HG02759 (cell line): Measurements from ENCODE around the gene LRIT1.
A peak's percentile ranks its signal among the peaks of the same experiment; 100 is the strongest.

ENCODE experiments used
- ATAC-seq: cut with Tn5 transposase; IDR thresholded peaks from one replicate; pipeline ENCODE4 v1.9.1; 2021; ENCODE audit warnings: mild to moderate bottlenecking, moderate library complexity; ENCODE audit not compliant: unreplicated experiment

The LRIT1 gene

DNA sequence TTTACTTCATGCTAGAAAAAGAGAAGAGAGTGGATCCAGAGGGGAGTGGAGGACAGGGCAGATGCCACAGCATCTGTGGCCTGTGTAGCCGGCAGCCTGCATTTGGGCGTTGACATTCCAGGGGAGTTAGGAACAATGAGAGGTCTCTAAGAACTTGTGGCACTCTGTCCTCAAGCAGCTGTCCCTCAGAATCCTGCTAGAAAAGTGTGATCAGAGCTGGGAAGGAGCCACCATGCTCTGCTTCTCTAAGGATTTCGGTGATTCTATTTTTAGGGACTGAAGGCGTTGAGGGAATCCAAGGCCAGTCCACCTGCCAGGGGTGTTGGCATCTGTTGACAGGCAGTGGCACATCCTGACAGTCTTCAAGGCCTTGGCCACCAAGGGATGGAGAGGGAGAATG lies 23.6 kb downstream of the LRIT1 start:
- ATAC-seq: no peak

DNA sequence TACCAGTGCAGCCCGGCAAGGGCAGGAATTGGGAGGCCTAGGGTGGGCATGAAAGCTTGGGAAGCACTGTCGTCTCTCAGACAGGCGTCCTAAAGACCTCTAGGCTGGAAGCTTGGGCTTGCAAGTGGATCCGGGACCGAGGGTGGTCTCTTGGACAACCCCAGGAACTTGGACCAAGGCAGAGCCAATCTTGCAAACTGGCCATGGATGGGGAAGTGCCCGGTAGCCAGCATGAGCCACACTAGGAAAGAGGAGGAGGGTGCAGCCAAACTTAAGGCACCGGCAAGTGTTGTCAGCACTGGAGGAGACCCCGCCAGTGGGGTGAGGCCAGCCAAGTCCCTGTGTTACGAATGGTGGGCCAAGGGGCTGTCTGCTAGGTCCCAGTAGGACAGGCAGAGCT lies 24.5 kb downstream of the LRIT1 start:
- ATAC-seq: no peak

DNA sequence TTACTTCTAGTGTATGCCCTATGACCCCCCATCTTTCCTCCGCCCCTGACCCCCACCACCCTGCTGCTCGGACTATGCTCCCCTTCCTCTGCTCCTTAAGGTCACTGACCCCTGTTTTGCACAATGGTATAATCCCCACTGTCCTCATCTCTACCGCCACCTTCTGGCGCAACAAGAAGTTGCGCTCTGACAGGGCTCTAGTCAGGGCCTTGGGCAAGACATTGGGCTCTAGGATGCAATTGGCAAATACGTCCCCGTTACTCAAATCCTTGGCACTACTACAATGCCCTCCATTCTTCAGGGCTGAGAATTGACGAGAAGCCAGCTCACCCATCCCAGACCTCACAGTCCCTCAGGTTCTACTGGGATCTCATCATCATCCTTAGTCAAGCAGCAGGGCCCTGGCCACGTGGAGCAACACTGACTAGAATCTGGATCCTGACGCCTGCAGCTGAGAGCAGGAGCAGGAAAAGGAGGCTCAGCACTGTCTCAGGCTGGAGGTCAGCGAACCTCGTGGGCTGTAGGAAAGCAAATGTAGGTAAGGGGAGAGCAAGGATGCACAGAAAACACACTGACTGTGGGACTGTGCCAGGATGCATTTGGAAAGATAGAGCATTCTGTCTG lies 26.6 kb downstream of the LRIT1 start:
- peak; percentile 90 for ATAC-seq

DNA sequence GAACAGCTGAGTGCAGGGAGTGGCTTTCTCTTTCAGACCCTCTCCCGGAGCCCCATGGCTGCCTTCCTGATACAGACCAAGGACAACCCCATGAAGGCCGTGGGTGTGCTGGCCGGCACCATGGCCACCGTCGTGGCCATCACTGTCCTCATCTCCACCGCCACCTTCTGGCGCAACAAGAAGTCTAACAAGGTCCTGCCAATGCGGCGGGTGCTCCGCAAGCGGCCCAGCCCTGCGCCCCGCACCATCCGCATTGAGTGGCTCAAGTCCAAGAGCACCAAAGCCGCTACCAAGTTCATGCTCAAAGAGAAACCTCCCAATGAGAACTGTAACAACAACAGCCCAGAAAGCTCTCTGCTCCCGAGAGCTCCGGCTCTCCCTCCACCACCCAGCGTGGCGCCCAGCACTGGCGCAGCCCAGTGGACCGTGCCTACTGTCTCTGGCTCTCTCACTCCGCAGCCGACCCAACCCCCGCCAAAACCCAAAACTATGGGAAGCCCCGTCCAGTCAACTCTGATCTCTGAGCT lies 27.2 kb downstream of the LRIT1 start:
- ATAC-seq: peak; percentile 45

DNA sequence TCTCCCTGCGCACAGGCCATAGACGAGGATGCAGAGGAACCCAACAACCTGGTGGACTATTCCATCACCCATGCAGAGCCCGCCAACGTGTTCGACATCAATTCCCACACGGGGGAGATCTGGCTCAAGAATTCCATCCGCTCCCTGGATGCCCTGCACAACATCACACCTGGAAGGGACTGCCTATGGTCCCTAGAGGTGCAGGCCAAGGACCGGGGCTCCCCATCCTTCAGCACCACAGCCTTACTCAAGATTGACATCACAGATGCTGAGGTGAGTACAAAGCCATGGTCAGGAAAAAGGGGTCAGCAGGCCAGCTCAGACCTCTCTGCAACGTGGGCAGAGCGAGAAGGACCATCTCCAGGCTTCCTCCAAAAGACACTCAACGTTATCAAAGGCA lies 28.3 kb downstream of the LRIT1 start:
- ATAC-seq: no peak

DNA sequence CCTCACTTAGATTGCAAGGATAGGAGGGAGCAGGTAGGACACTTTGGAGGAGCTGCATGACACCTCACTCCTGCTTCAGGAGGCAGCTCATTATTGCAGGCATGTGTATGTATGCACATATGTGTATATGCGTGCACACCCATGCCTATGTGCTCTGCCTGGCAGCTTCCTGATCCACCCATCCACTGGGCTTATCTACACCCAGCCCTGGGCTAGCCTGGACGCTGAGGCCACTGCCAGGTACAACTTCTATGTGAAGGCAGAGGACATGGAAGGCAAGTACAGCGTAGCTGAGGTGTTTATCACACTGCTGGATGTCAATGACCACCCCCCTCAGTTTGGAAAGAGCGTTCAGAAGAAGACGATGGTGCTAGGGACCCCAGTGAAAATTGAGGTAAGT lies 29.3 kb downstream of the LRIT1 start:
- ATAC-seq: no peak

DNA sequence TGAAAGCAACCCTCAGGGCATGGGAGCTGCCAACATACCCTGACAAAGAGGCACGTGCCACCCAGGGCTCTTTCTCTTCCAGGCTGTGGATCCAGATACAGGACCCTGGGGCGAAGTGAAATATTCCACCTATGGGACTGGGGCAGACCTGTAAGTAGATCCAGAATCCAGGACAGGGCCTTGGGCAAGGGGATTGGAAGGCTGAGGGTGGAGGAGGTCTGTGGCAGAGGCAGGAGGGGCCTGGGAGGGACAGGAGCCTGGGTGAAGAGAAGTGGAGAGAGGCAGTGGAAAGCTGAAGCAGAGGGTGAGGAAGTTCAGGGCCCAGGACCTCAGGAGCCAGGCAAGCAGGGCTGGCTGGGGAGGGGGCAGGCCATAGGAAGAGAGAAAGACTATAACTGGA lies 29.8 kb downstream of the LRIT1 start:
- ATAC-seq: no peak

DNA sequence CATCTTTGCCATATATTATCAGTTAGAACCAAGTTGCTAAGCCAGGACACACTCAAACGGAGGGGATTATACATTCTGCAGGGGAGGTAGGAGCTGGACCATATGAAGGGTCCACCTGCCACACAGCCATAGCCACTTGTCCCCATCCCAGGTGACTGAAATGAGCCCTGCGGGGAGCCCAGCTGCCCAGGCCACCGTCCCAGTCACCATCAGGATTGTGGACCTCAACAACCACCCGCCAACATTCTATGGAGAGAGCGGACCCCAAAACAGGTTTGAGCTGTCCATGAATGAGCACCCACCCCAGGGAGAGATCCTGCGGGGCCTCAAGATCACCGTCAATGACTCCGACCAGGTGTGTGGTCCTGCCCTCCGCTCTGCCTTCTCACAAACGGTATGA lies 33.3 kb downstream of the LRIT1 start:
- no peak for ATAC-seq

DNA sequence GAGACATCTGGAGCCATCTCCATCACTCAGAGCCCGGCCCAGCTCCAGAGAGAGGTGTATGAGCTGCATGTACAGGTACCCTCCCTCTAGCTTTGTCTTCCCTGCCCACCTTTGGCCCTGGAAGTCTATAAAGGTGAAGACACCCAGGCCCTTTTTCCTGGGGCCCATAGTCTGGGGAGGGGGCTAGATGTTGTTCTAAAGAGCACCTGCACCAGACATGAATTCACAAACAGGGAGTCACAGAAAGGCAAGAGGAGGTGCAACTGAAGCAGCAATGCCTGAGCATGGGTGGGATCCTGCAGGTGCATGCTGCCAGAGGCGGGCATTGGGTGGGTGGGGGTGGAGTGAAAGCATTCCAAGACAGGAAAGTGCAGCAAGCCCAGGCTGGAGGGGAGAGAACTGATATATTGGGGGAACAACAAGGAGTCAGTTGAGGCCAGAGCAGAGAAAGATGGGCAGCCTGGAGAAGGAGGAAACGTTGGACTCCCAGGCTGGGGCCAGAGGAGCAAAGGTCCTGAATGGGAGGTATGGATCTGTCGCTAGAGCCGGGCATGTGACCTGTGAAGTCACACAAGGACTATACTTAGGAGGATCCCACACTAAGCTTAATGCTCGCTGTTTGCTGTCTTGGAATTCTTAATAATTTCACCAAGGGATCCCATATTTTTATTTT lies 35.4 kb downstream of the LRIT1 start:
- ATAC-seq: no peak

DNA sequence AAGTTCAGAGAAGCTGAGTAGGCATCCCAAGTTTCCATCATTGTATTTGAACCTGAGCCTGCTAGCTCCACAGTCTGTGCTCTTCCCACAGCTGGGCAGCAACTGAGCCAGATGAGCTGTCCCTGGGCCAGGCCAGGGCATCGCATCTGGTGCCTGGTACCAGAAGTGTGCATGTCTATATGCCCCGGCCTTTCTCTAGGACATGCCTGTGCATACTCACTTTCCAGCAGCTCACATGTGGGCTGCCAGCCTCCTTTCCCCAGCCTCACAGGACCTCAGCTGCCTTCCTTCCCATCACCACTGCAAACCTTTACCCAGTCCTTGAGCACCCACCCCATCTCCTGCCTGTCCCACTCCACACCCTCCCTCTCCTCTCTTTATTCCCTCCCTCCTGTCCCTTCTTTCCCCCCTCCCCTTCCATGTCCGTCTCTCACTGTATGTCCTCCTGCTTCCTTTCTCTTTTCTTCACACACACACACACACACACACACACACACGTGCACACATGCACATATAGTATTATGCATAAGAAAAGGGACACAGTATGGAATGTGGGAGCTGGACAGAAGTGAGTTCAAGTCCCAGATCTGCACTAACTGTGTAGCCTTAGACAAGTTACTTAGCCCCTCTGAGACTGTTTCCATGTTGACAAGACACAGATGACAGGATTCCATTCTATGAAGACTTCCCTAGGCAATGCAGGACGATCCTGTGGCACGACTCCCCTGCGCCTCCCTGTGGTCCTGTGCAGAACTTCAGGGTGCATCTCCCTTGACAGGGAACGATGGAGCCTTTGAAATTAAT lies 36.1 kb downstream of the LRIT1 start:
- peak; percentile 81 for ATAC-seq

DNA sequence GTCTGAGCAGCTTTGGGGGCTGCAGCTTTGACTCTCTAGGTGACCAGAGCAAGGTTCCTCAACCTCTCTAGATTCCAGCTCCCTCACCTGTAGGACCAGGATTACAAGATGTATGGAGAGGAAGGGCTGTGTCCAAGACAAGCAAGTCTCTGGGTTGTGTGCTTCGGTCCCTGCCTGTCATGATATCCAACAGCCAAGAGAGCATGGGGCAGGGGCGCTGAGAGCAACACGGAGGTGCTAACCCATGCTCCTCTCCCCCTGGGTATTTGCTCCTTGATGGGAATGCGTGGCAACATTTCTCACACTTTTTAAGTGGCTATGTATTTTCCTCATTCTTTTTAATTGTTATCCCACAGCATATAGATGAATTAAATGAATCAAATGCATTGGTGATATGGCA lies 36.7 kb downstream of the LRIT1 start:
- ATAC-seq: no peak

DNA sequence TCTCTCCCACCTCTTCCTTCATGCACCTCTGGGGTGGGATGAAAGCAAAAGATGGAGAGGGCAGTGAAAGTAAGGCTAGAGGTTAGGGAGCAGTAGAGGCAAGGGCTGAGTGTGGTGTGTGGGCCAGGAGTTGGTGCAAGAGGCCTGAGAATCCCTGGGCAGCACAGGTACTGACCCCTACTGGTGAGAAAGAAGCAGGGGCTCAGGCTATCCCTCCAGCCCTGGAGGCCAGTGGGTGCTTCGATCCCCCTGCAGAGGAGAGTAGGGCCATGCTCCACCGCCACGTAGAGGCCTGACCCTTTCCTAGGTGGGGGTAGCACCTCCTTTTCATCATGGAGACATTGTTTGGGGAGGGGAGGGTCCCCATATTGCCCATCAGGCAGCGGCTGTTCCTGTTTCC lies 37.2 kb downstream of the LRIT1 start:
- no peak for ATAC-seq

DNA sequence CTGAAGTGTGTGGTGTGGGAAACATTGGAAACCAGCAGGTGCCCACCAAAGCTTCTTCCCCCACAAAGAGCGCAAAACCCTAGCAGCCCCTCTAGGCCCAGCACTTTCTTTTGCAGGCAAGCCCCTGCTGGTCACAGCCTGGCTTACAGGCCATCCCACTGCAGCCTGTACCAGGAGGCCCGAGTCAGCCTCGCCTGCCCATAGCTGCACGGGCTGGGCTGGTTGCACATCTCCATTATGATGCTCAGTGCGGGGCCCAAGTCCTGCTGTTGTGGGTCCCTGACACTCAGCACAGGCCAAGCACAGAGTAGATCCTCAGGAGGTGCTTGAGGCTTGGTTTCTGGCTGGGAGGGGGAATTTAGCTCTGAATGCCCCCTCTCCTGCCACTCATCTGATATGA lies 39.0 kb downstream of the LRIT1 start:
- no peak for ATAC-seq

DNA sequence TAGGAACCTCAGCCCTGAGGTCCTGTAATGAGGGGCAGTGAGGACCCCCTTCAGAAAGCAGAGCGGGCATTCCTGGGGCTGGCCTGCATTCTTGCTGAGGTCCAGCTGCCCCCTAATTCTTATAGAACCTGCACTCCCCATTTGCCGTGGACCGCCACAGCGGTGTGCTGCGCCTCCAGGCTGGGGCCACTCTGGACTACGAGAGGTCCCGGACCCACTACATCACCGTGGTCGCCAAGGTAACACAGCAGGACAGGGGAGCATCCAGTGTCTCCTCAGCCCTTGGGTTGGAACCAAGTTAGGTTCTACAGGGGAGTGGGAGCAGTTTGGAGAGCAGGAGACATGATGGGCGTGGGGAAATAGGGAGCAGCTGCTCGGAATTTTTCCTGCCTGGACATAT lies 39.7 kb downstream of the LRIT1 start:
- no peak for ATAC-seq

DNA sequence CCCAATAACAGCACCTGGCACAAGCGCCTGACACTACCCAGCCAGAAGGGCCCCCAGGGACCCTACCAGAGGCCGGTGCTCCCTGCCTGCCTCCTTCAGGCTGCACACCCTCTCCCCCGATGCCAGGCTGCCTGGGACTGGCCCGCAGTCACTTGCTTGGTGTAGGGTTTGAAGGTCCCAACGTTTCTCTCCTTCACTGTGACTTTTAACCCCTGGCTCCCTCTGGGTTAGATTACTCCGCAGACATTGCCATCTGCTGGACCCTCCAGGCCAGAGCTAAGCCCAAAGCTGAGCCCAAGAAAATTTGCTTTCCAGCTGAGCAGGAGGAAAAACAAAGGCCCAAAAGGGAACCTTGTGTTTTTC lies 40.1 kb downstream of the LRIT1 start:
- ATAC-seq: no peak

DNA sequence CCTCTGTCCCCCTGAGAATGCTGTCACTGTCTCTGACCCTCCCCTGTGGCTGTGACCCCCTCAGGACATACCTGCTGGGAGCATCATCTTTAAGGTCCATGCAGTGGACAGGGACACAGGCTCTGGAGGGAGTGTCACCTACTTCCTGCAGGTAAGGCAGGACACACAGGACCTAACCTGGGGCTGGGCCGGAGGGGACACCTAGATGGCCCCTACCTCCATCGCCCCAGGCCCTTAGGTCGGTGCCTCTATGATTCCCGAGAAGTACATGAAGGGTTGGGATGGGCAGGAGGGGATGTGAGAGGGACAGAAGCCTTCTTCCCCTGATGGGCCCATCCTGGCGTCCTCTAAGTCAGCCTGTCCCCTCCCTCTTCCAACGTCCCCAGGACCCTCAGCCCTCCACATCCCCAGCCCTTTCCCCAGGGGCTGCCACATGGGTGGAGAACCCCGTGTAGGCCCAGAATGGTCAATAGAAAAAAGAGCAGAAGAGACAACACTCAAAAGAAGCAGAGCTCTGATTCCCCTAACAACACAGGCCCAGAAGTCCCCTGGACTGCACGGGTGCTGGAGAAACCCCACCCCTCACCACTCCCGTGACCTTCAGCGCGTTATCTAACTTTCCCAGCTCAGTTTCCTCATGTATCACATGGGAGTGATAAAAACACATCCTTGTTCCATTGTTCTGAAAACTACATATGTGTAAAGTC lies 40.7 kb downstream of the LRIT1 start:
- ATAC-seq: no peak

DNA sequence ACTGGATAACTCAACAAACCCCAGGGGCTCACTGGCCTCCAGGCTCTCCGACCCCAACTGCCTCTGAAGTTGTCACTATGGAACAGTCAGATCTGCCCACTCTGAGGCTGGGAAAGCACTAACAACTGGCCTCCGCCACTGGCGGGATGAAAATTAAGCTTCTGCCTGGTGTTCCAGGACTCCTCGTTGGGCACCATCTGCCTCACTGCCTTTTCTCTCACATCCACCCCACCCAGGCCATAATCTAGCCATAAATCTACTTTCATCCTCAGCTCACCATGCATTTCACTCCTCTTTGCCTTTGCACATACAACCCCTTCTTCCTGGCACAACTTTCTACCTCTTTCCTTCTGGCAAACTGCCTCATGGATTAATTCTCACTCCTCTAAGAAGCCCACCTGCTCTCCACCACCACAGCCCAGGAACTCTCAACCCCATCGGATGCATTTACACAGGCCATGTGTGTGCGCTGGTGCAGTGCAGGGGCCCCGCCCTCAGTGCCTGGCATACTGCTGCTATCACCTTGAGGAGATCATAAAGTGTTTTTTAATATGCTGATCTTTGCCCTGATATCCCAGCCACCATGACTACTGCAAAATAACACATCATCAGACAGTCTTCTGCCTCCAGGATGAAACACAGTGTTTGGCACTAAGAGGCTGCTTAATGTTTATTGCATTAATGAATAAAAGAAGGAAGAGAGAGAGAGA lies 43.0 kb downstream of the LRIT1 start:
- ATAC-seq: no peak

DNA sequence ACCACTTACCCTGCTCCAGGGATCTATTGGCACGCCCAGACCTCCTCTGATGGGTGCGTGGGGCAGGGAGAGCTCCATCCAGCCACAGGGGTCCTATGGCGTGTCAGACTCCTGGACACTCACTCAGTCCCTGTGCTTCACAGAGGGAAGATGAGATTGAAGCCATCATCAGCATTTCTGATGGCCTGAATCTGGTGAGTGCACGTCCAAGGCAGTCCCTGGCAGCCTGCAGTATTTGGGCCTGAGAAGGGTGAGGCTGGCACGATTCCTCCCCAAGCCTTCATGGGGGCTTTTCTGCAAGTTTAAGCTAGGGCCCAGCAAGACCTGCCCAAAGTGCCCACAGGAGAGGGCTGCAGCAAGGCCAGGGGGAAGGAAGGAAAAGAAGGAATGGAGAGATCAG lies 43.7 kb downstream of the LRIT1 start:
- no peak for ATAC-seq

DNA sequence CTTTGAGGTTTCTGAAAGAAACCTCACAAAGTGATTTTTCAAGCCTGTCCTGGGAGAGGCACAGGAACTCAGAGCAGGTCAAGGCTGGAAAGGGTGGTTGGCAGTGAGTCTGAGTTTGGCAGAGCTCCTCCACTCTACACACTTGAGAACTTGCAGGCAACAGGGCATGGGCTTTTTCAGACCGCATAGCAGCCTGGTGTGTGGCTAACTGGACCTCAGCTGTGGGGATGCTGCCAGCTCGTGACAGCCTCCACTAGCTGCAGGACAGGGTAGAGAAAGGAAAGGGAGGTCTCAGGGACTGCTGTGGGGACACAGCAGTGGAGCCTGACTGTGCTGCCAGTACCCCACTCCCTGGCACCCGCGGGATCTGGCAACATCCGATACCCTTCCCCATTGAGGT lies 44.4 kb downstream of the LRIT1 start:
- no peak for ATAC-seq

DNA sequence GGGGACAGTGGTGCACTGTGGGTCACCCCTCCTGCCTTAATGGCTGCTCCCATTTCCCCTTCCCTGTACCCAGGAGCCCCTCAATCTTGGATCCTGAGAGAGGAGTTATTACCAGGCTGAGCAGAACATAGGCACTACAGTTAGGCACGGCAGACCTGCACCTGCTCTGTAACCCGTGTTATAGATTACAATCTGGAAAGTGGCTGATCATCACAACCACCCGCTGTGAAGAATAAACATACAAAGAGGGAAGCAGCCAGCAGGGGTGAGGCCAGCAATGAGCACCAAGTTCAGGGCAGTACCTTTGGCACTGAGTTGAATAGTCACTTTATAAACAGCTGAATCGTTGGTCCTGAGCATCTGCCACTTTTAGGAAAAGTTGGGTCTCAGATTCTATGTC lies 45.3 kb downstream of the LRIT1 start:
- no peak for ATAC-seq
